ENCODE results near the gene CNST.

CNST gene

DNA sequence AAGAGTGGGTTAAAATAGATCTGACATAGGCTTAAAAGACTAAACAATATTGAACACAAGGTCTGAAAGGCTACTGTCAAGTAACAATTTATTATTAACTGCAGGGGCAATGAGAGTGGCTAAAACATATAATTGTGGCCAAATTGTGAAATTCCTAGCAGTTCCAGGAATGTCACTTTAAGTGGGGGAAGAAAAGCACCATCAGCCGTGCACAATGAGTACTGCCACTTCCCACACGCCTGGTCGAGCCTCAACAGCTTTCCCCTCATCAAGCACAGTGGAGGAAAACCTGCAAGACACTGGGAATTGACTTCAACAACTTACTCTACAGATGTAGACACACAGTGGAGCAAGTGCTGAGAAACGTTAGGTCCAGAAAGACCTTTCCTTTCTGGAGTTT, 16.6 kb upstream of the CNST start:
- peaks cover 48 to 85% of the 10 kb centered on the region in 2 experiments for H3K36me3 ChIP-seq (ENCODE audit: control insufficient read depth in 1 of 2, insufficient read depth in 2 of 2, low read depth in 1 of 2, low read length in 2 of 2)
- no peak overlapping the region for H3K4me3 ChIP-seq (ENCODE audit: insufficient read depth in 1 of 2, low read depth in 1 of 2, low read length in 2 of 2)
- H2BK12ac ChIP-seq (ENCODE audit: low read length in 2 of 2), result no peak overlapping the region
- no peak overlapping the region for H2AFZ ChIP-seq (ENCODE audit: low read depth, low read length)
- no peak overlapping the region for H3K27ac ChIP-seq (ENCODE audit: low read length, poor library complexity, severe bottlenecking)
- H2BK15ac ChIP-seq (ENCODE audit: low read depth, poor library complexity, severe bottlenecking), result no peak overlapping the region
- no peak overlapping the region for H3K9ac ChIP-seq (ENCODE audit: low read length)
- H3K4ac ChIP-seq (ENCODE audit: low read depth in 1 of 2, low read length in 2 of 2), result no peak overlapping the region
- no peak overlapping the region for H4K8ac ChIP-seq (ENCODE audit: low read length)
- peaks cover 24% of the 10 kb centered on the region for H3K79me1 ChIP-seq (replicated peaks; ENCODE audit: low read length, poor library complexity, severe bottlenecking)
- no peak overlapping the region for H3K18ac ChIP-seq (ENCODE audit: low read depth in 1 of 2, low read length in 2 of 2)
- H3K9me3 ChIP-seq (ENCODE audit: control insufficient read depth, low read length), result no peaks in the 10 kb centered on the region
- no peak overlapping the region for H2BK120ac ChIP-seq (ENCODE audit: low read depth, low read length)
- H3K23ac ChIP-seq (ENCODE audit: low read length in 2 of 2), result no peak overlapping the region
- H3K14ac ChIP-seq (ENCODE audit: low read length in 2 of 2), result no peak overlapping the region
- H3K4me2 ChIP-seq (ENCODE audit: low read length, poor library complexity, severe bottlenecking), result no peak overlapping the region
- no peak overlapping the region for H2BK5ac ChIP-seq (ENCODE audit: low read depth, low read length, poor library complexity, severe bottlenecking)
- WGBS, result 73% methylated on average over 4 of the region's 4 CpGs
- no peak overlapping the region for H2AK5ac ChIP-seq (ENCODE audit: low read length, severe bottlenecking)
- H3K27me3 ChIP-seq (ENCODE audit: control insufficient read depth in 1 of 2, insufficient read depth in 1 of 2, low read length in 2 of 2), result no peaks in the 10 kb centered on the region
- no peak overlapping the region for H4K91ac ChIP-seq (ENCODE audit: low read length)
- DNase-seq, result no peak
- no peaks in the 10 kb centered on the region for H3K4me1 ChIP-seq (ENCODE audit: control insufficient read depth, insufficient read depth, low read depth, low read length)

GRCh38 chr1:246550402-246550801, 15.9 kb upstream of the CNST start:
- Histone ChIP-seq H3K9ac (ENCODE audit: low read length) (no peak overlapping the region), H2AFZ (ENCODE audit: low read depth, low read length) (no peak overlapping the region), H3K4me1 (ENCODE audit: control insufficient read depth, insufficient read depth, low read depth, low read length) (no peaks in the 10 kb centered on the region), H4K91ac (ENCODE audit: low read length) (no peak overlapping the region), H3K79me1 (replicated peaks; ENCODE audit: low read length, poor library complexity, severe bottlenecking) (peaks cover 28% of the 10 kb centered on the region), H3K18ac (ENCODE audit: low read depth in 1 of 2, low read length in 2 of 2) (no peak overlapping the region), H3K4me3 (ENCODE audit: insufficient read depth in 1 of 2, low read depth in 1 of 2, low read length in 2 of 2) (no peak overlapping the region), H2BK15ac (ENCODE audit: low read depth, poor library complexity, severe bottlenecking) (no peak overlapping the region), H3K14ac (ENCODE audit: low read length in 2 of 2) (no peak overlapping the region), H2BK5ac (ENCODE audit: low read depth, low read length, poor library complexity, severe bottlenecking) (no peak overlapping the region), H4K8ac (ENCODE audit: low read length) (no peak overlapping the region), H3K4ac (ENCODE audit: low read depth in 1 of 2, low read length in 2 of 2) (no peak overlapping the region), H2BK12ac (ENCODE audit: low read length in 2 of 2) (no peak overlapping the region), H2AK5ac (ENCODE audit: low read length, severe bottlenecking) (no peak overlapping the region), H3K27me3 (ENCODE audit: control insufficient read depth in 1 of 2, insufficient read depth in 1 of 2, low read length in 2 of 2) (no peaks in the 10 kb centered on the region), H3K9me3 (ENCODE audit: control insufficient read depth, low read length) (no peaks in the 10 kb centered on the region), H3K23ac (ENCODE audit: low read length in 2 of 2) (no peak overlapping the region), H3K27ac (ENCODE audit: low read length, poor library complexity, severe bottlenecking) (no peak overlapping the region), H3K4me2 (ENCODE audit: low read length, poor library complexity, severe bottlenecking) (no peak overlapping the region), H2BK120ac (ENCODE audit: low read depth, low read length) (no peak overlapping the region), H3K36me3 (ENCODE audit: control insufficient read depth in 1 of 2, insufficient read depth in 2 of 2, low read depth in 1 of 2, low read length in 2 of 2) (peaks cover 46 to 86% of the 10 kb centered on the region in 2 experiments)
- 83% methylated on average over 11 of the region's 11 CpGs for WGBS
- no peak for DNase-seq

GRCh38 chr1:246552110-246552509, 14.1 kb upstream of the CNST start:
- Histone ChIP-seq H3K23ac (ENCODE audit: low read length in 2 of 2) (no peak overlapping the region), H3K27me3 (ENCODE audit: control insufficient read depth in 1 of 2, insufficient read depth in 1 of 2, low read length in 2 of 2) (no peaks in the 10 kb centered on the region), H2AK5ac (ENCODE audit: low read length, severe bottlenecking) (no peak overlapping the region), H2BK15ac (ENCODE audit: low read depth, poor library complexity, severe bottlenecking) (no peak overlapping the region), H3K27ac (ENCODE audit: low read length, poor library complexity, severe bottlenecking) (no peak overlapping the region), H3K4me1 (ENCODE audit: control insufficient read depth, insufficient read depth, low read depth, low read length) (no peaks in the 10 kb centered on the region), H3K4me3 (ENCODE audit: insufficient read depth in 1 of 2, low read depth in 1 of 2, low read length in 2 of 2) (no peak overlapping the region), H3K18ac (ENCODE audit: low read depth in 1 of 2, low read length in 2 of 2) (no peak overlapping the region), H3K9me3 (ENCODE audit: control insufficient read depth, low read length) (no peaks in the 10 kb centered on the region), H2BK5ac (ENCODE audit: low read depth, low read length, poor library complexity, severe bottlenecking) (no peak overlapping the region), H4K8ac (ENCODE audit: low read length) (no peak overlapping the region), H2BK12ac (ENCODE audit: low read length in 2 of 2) (no peak overlapping the region), H3K4me2 (ENCODE audit: low read length, poor library complexity, severe bottlenecking) (no peak overlapping the region), H3K4ac (ENCODE audit: low read depth in 1 of 2, low read length in 2 of 2) (no peak overlapping the region), H3K9ac (ENCODE audit: low read length) (no peak overlapping the region), H3K36me3 (ENCODE audit: control insufficient read depth in 1 of 2, insufficient read depth in 2 of 2, low read depth in 1 of 2, low read length in 2 of 2) (peaks cover 42 to 91% of the 10 kb centered on the region in 2 experiments), H2AFZ (ENCODE audit: low read depth, low read length) (no peak overlapping the region), H3K14ac (ENCODE audit: low read length in 2 of 2) (no peak overlapping the region), H4K91ac (ENCODE audit: low read length) (no peak overlapping the region), H3K79me1 (replicated peaks; ENCODE audit: low read length, poor library complexity, severe bottlenecking) (peaks cover 30% of the 10 kb centered on the region), H2BK120ac (ENCODE audit: low read depth, low read length) (no peak overlapping the region)
- no peak for DNase-seq
- WGBS, result 95% methylated on average over 6 of the region's 6 CpGs

- Histone ChIP-seq H3K4ac (ENCODE audit: low read depth in 1 of 2, low read length in 2 of 2) (no peak overlapping the region), H4K91ac (ENCODE audit: low read length) (no peak overlapping the region), H2AK5ac (ENCODE audit: low read length, severe bottlenecking) (no peak overlapping the region), H4K8ac (ENCODE audit: low read length) (no peak overlapping the region), H3K4me1 (ENCODE audit: control insufficient read depth, insufficient read depth, low read depth, low read length) (no peaks in the 10 kb centered on the region), H3K9me3 (ENCODE audit: control insufficient read depth, low read length) (no peaks in the 10 kb centered on the region), H3K27ac (ENCODE audit: low read length, poor library complexity, severe bottlenecking) (no peak overlapping the region), H3K4me3 (ENCODE audit: insufficient read depth in 1 of 2, low read depth in 1 of 2, low read length in 2 of 2) (no peak overlapping the region), H2BK12ac (ENCODE audit: low read length in 2 of 2) (no peak overlapping the region), H3K36me3 (ENCODE audit: control insufficient read depth in 1 of 2, insufficient read depth in 2 of 2, low read depth in 1 of 2, low read length in 2 of 2) (peaks cover 46 to 86% of the 10 kb centered on the region in 2 experiments), H2BK5ac (ENCODE audit: low read depth, low read length, poor library complexity, severe bottlenecking) (no peak overlapping the region), H3K23ac (ENCODE audit: low read length in 2 of 2) (no peak overlapping the region), H2BK15ac (ENCODE audit: low read depth, poor library complexity, severe bottlenecking) (no peak overlapping the region), H2AFZ (ENCODE audit: low read depth, low read length) (no peak overlapping the region), H3K9ac (ENCODE audit: low read length) (no peak overlapping the region), H2BK120ac (ENCODE audit: low read depth, low read length) (no peak overlapping the region), H3K27me3 (ENCODE audit: control insufficient read depth in 1 of 2, insufficient read depth in 1 of 2, low read length in 2 of 2) (no peaks in the 10 kb centered on the region), H3K18ac (ENCODE audit: low read depth in 1 of 2, low read length in 2 of 2) (no peak overlapping the region), H3K79me1 (replicated peaks; ENCODE audit: low read length, poor library complexity, severe bottlenecking) (peaks cover 34% of the 10 kb centered on the region), H3K14ac (ENCODE audit: low read length in 2 of 2) (no peak overlapping the region), H3K4me2 (ENCODE audit: low read length, poor library complexity, severe bottlenecking) (no peak overlapping the region)
- WGBS, result 99% methylated on average over 15 of the region's 16 CpGs
- no peak for DNase-seq
These were observed 12.1 kb upstream of the CNST start for GRCh38 chr1:246554201-246554600.
